ENCODE results near the gene HIGD2A.

GRCh38 chr5:176410486-176411180 lies 22.1 kb downstream of the HIGD2A start:
- TF ChIP-seq, protein P1, sequence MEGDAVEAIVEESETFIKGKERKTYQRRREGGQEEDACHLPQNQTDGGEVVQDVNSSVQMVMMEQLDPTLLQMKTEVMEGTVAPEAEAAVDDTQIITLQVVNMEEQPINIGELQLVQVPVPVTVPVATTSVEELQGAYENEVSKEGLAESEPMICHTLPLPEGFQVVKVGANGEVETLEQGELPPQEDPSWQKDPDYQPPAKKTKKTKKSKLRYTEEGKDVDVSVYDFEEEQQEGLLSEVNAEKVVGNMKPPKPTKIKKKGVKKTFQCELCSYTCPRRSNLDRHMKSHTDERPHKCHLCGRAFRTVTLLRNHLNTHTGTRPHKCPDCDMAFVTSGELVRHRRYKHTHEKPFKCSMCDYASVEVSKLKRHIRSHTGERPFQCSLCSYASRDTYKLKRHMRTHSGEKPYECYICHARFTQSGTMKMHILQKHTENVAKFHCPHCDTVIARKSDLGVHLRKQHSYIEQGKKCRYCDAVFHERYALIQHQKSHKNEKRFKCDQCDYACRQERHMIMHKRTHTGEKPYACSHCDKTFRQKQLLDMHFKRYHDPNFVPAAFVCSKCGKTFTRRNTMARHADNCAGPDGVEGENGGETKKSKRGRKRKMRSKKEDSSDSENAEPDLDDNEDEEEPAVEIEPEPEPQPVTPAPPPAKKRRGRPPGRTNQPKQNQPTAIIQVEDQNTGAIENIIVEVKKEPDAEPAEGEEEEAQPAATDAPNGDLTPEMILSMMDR (conservative IDR thresholded peaks at IDR 0.05; ENCODE audit: low read depth in 2 of 2): 0 out of 4 replicates have a peak, but pooled peaks have one; percentile 9 to 15
- TF ChIP-seq POLR2AphosphoS5 (IDR thresholded peaks at IDR 0.05; ENCODE audit: low read depth): no peak
- TF ChIP-seq EZH2phosphoT487 (IDR thresholded peaks at IDR 0.05; ENCODE audit: unreplicated experiment): no peak

Measured in GM23338 (cell line).